D721Med (cell line): Measurements from ENCODE around the gene EFNA5.
A peak's percentile ranks its signal among the peaks of the same experiment; 100 is the strongest.

ENCODE experiments used
- DNase-seq: peaks from one replicate; pipeline ENCODE4 v3.0.0; 2011; ENCODE audit warnings: low spot score; ENCODE audit not compliant: insufficient read length
- FAIRE-seq: peaks from 2 replicates; lab custom pipeline; 2011; peaks lifted over from hg19 to GRCh38; lab: Jason Lieb, UNC
- CTCF ChIP-seq: IDR thresholded peaks from 2 replicates; pipeline ENCODE4 v1.5.1; 2012; ENCODE audit warnings: mild to moderate bottlenecking, control low read depth; ENCODE audit not compliant: insufficient read depth; ENCODE audit errors: missing control alignments

Gene EFNA5

GRCh38 chr5:107419498-107419897 is 251.2 kb downstream of the EFNA5 start:
- DNase-seq (no peak), FAIRE-seq (no peak)
- TF ChIP-seq CTCF: no peak

- no peak for FAIRE-seq
- no peak for TF ChIP-seq CTCF
- DNase-seq: no peak
These were observed 251.8 kb downstream of the EFNA5 start for GRCh38 chr5:107418902-107419301.

- no peak for TF ChIP-seq CTCF
- FAIRE-seq: no peak
- no peak for DNase-seq
These were observed 252.7 kb downstream of the EFNA5 start for GRCh38 chr5:107418071-107418470.

GRCh38 chr5:107415762-107416161 is 255.0 kb downstream of the EFNA5 start:
- DNase-seq: no peak
- FAIRE-seq: no peak
- TF ChIP-seq CTCF: no peak

- no peak for FAIRE-seq
- TF ChIP-seq CTCF: no peak
- DNase-seq: no peak
These were observed 255.9 kb downstream of the EFNA5 start for GRCh38 chr5:107414802-107415201.

GRCh38 chr5:107413754-107414153 is 257.0 kb downstream of the EFNA5 start:
- TF ChIP-seq CTCF: no peak
- DNase-seq (no peak), FAIRE-seq (peak; percentile 25)

- no peak for TF ChIP-seq CTCF
- FAIRE-seq (no peak), DNase-seq (no peak)
These were observed 262.2 kb downstream of the EFNA5 start for GRCh38 chr5:107408564-107408963.
